ENCODE measurements around the gene IRGC. TPM values are rescaled to one million over a fixed set of nuclear protein-coding genes. Genes with fewer than 3 reads are reported as not detected.

Gene IRGC
- total and polyA plus RNA-seq, 9 of the 15 experiments (the other 6 are each of a cell fraction or from before 2014, with no cell fraction given): not detected

GRCh38 chr19:43754503-43755255 is 38.8 kb downstream of the IRGC start, which contains the start of gene SMG9 (continued):
- no peak for TF ChIP-seq HMGXB4 (CRISPR knock-in tag; IDR thresholded peaks at IDR 0.05)
- TF ChIP-seq, protein P1, sequence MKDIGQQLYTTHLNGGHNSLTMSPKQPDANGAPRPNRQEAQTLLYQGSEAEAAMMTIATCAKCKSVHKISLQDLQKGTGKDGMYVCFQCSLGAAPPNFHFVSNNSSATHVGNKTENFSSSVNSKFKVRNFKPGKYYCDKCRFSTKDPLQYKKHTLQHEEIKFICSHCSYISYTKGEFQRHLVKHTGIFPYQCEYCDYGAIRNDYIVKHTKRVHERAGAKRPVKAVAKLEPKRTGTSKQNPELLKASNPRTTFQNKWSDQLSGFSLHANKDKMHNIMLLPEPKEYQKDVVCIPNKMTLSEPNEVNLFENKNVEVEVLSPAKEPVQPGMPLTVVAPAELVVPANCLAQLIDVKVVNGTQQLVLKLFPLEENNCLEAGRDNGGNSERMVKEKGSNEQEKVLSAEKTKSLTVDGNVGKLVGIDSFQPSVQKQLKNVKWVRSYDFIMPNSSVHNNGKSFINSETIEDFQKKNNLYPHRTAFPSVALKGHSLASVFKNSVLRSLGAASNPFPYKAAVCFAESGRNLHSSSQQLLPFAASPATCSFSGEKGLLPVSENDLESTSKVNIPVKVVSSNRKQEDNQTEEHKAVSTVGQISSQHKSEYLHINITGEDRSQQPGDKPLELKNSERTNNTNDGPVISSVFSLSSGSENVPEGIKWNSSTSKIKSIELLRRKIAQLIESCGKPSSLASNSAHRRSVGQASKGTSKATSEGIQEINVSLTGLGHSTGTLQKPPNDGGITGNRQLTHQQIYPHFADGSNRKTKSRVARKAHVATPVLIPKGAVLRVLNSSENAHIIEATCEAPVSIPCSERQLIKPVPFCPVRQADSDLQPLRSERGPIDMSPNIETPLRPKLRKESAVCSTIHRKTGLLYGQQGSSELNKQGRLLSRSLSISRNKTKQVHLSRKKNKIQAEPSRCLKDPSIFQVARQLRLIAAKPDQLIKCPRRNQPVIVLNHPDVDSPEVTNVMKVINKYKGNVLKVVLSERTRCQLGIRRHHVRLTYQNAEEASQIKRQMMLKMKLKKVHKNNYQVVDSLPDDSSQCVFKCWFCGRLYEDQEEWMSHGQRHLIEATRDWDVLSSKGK (CRISPR knock-in tag; IDR thresholded peaks at IDR 0.05): no peak
- no peak; the same call in 1 of the 2 replicates for TF ChIP-seq ZNF740 (CRISPR knock-in tag; IDR thresholded peaks at IDR 0.05)
- TF ChIP-seq ZNF740 (tag; IDR thresholded peaks at IDR 0.05): peak in 1 of 2 experiments; percentile 64; a peak in 1 of 4 replicates
- TF ChIP-seq THAP12 (CRISPR knock-in tag; IDR thresholded peaks at IDR 0.05): peak; percentile 88
- no peak for TF ChIP-seq DMBX1 (CRISPR knock-in tag; IDR thresholded peaks at IDR 0.05; ENCODE audit: borderline replicate concordance)
- TF ChIP-seq CBX1 (IDR thresholded peaks at IDR 0.05; ENCODE audit: low read depth): peak; percentile 62; the same call in 1 of the 2 replicates
- TF ChIP-seq, protein P2, sequence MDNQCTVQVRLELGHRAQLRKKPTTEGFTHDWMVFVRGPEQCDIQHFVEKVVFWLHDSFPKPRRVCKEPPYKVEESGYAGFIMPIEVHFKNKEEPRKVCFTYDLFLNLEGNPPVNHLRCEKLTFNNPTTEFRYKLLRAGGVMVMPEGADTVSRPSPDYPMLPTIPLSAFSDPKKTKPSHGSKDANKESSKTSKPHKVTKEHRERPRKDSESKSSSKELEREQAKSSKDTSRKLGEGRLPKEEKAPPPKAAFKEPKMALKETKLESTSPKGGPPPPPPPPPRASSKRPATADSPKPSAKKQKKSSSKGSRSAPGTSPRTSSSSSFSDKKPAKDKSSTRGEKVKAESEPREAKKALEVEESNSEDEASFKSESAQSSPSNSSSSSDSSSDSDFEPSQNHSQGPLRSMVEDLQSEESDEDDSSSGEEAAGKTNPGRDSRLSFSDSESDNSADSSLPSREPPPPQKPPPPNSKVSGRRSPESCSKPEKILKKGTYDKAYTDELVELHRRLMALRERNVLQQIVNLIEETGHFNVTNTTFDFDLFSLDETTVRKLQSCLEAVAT (IDR thresholded peaks at IDR 0.05): peak in 1 of 2 experiments; percentile 69; a peak in 1 of 4 replicates
- TF ChIP-seq, protein P3, sequence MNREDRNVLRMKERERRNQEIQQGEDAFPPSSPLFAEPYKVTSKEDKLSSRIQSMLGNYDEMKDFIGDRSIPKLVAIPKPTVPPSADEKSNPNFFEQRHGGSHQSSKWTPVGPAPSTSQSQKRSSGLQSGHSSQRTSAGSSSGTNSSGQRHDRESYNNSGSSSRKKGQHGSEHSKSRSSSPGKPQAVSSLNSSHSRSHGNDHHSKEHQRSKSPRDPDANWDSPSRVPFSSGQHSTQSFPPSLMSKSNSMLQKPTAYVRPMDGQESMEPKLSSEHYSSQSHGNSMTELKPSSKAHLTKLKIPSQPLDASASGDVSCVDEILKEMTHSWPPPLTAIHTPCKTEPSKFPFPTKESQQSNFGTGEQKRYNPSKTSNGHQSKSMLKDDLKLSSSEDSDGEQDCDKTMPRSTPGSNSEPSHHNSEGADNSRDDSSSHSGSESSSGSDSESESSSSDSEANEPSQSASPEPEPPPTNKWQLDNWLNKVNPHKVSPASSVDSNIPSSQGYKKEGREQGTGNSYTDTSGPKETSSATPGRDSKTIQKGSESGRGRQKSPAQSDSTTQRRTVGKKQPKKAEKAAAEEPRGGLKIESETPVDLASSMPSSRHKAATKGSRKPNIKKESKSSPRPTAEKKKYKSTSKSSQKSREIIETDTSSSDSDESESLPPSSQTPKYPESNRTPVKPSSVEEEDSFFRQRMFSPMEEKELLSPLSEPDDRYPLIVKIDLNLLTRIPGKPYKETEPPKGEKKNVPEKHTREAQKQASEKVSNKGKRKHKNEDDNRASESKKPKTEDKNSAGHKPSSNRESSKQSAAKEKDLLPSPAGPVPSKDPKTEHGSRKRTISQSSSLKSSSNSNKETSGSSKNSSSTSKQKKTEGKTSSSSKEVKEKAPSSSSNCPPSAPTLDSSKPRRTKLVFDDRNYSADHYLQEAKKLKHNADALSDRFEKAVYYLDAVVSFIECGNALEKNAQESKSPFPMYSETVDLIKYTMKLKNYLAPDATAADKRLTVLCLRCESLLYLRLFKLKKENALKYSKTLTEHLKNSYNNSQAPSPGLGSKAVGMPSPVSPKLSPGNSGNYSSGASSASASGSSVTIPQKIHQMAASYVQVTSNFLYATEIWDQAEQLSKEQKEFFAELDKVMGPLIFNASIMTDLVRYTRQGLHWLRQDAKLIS (CRISPR knock-in tag; IDR thresholded peaks at IDR 0.05): peak; percentile 16; the same call in 1 of the 2 replicates
- TF ChIP-seq BHLHE40 (IDR thresholded peaks at IDR 0.05; ENCODE audit: low read length): peak; percentile 91

All from K562 (cell line).